Esophagus muscularis mucosa (tissue), 4 donors: ENCODE data around the gene NCOA7.

Source experiments
- CTCF ChIP-seq, 3 experiments: fragments of 200-600 bp in 2 of 3; fragments of 450-650 bp in 1 of 3; sonication (generic) in 2 of 3; IDR thresholded peaks; one replicate each; pipeline ENCODE4 v1.5.1; 2017 to 2019; ENCODE audit warnings: antibody characterized with exemption in 3 of 3, mild to moderate bottlenecking in 2 of 3, moderate library complexity in 1 of 3
- EP300 ChIP-seq: sonication (generic); formaldehyde crosslinking; IDR thresholded peaks from one replicate; pipeline ENCODE4 v1.6.1; 2017; ENCODE audit warnings: antibody characterized with exemption
- POLR2A ChIP-seq: fragments of 450-650 bp; IDR thresholded peaks from one replicate; pipeline ENCODE4 v1.6.1; 2017; ENCODE audit warnings: antibody characterized with exemption, moderate library complexity, mild to moderate bottlenecking, low read depth
- POLR2AphosphoS5 ChIP-seq, 2 donors: sonication (generic); formaldehyde crosslinking; IDR thresholded peaks; one replicate each; pipeline ENCODE4 v1.6.1; 2017; ENCODE audit warnings: antibody characterized with exemption in 2 of 2

GRCh38 chr6:125852587-125852986 is 61.8 kb downstream of the NCOA7 start:
- TF ChIP-seq EP300 = no peak
- TF ChIP-seq CTCF (IDR thresholded peaks at IDR 0.05) = no peak
- TF ChIP-seq POLR2A = no peak
- TF ChIP-seq POLR2AphosphoS5 (IDR thresholded peaks at IDR 0.05) = no peak
